ENCODE data around the gene OSM.

The OSM gene

GRCh38 chr22:30293026-30293425 is 26.4 kb upstream of the OSM start:
- Histone ChIP-seq H3K4me2 (ENCODE audit: low read length) (no peak overlapping the region), H3K27me3 (ENCODE audit: insufficient read depth, low read length) (no peaks in the 10 kb centered on the region), H3K36me3 (ENCODE audit: insufficient read depth, low read length) (peaks cover 11% of the 10 kb centered on the region; the same call in 1 of the 2 replicates), H2AFZ (ENCODE audit: low read length) (no peak overlapping the region), H3K9me2 (ENCODE audit: low read depth, low read length) (no peaks in the 10 kb centered on the region), H3K4me3 (ENCODE audit: low read depth, low read length, poor library complexity, severe bottlenecking) (no peak overlapping the region), H3K79me2 (ENCODE audit: insufficient read depth, low read length) (no peaks in the 10 kb centered on the region), H3K9ac (ENCODE audit: low read length) (no peak overlapping the region), H4K20me1 (ENCODE audit: insufficient read depth, low read length) (no peaks in the 10 kb centered on the region), H3K4me1 (ENCODE audit: insufficient read depth, low read length, severe bottlenecking) (peaks cover 26% of the 10 kb centered on the region), H3K27ac (ENCODE audit: low read depth, low read length, poor library complexity, severe bottlenecking) (no peak overlapping the region), H3F3A (ENCODE audit: insufficient read depth, low read length) (no peaks in the 10 kb centered on the region), H3K9me3 (ENCODE audit: low read length) (no peaks in the 10 kb centered on the region)
- no peak for TF ChIP-seq CTCF (IDR thresholded peaks at IDR 0.05; ENCODE audit: low read length)
- TF ChIP-seq EZH2 (IDR thresholded peaks at IDR 0.05; ENCODE audit: borderline replicate concordance, low read length), result no peak

GRCh38 chr22:30292069-30292970 is 25.7 kb upstream of the OSM start:
- peaks cover 10% of the 10 kb centered on the region; the same call in 1 of the 2 replicates for H3K36me3 ChIP-seq (ENCODE audit: insufficient read depth, low read length)
- H2AFZ ChIP-seq (ENCODE audit: low read length), result no peak overlapping the region
- no peak overlapping the region for H3K27ac ChIP-seq (ENCODE audit: low read depth, low read length, poor library complexity, severe bottlenecking)
- H3K9ac ChIP-seq (ENCODE audit: low read length), result no peak overlapping the region
- no peaks in the 10 kb centered on the region for H3K27me3 ChIP-seq (ENCODE audit: insufficient read depth, low read length)
- H3F3A ChIP-seq (ENCODE audit: insufficient read depth, low read length), result no peaks in the 10 kb centered on the region
- H3K4me1 ChIP-seq (ENCODE audit: insufficient read depth, low read length, severe bottlenecking), result peaks cover 28% of the 10 kb centered on the region
- no peaks in the 10 kb centered on the region for H3K79me2 ChIP-seq (ENCODE audit: insufficient read depth, low read length)
- no peaks in the 10 kb centered on the region for H3K9me3 ChIP-seq (ENCODE audit: low read length)
- H3K4me3 ChIP-seq (ENCODE audit: low read depth, low read length, poor library complexity, severe bottlenecking), result no peak overlapping the region
- no peaks in the 10 kb centered on the region for H4K20me1 ChIP-seq (ENCODE audit: insufficient read depth, low read length)
- TF ChIP-seq CTCF (IDR thresholded peaks at IDR 0.05; ENCODE audit: low read length) (no peak), EZH2 (IDR thresholded peaks at IDR 0.05; ENCODE audit: borderline replicate concordance, low read length) (no peak)
- no peak overlapping the region for H3K4me2 ChIP-seq (ENCODE audit: low read length)
- no peaks in the 10 kb centered on the region for H3K9me2 ChIP-seq (ENCODE audit: low read depth, low read length)

- H3K4me2 ChIP-seq (ENCODE audit: low read length), result no peak overlapping the region
- peaks cover 18% of the 10 kb centered on the region for H3K4me1 ChIP-seq (ENCODE audit: insufficient read depth, low read length, severe bottlenecking)
- H3K79me2 ChIP-seq (ENCODE audit: insufficient read depth, low read length), result no peaks in the 10 kb centered on the region
- H3K9me3 ChIP-seq (ENCODE audit: low read length), result no peaks in the 10 kb centered on the region
- no peaks in the 10 kb centered on the region for H3K9me2 ChIP-seq (ENCODE audit: low read depth, low read length)
- no peak overlapping the region for H2AFZ ChIP-seq (ENCODE audit: low read length)
- peak overlapping the region; percentile 59 for H3K27ac ChIP-seq (ENCODE audit: low read depth, low read length, poor library complexity, severe bottlenecking)
- no peaks in the 10 kb centered on the region for H3F3A ChIP-seq (ENCODE audit: insufficient read depth, low read length)
- no peaks in the 10 kb centered on the region for H3K27me3 ChIP-seq (ENCODE audit: insufficient read depth, low read length)
- H3K36me3 ChIP-seq (ENCODE audit: insufficient read depth, low read length), result peaks cover 6% of the 10 kb centered on the region; the same call in 1 of the 2 replicates
- TF ChIP-seq EZH2 (IDR thresholded peaks at IDR 0.05; ENCODE audit: borderline replicate concordance, low read length), result no peak
- no peak for TF ChIP-seq CTCF (IDR thresholded peaks at IDR 0.05; ENCODE audit: low read length)
- no peaks in the 10 kb centered on the region for H4K20me1 ChIP-seq (ENCODE audit: insufficient read depth, low read length)
- H3K9ac ChIP-seq (ENCODE audit: low read length), result no peak overlapping the region
- H3K4me3 ChIP-seq (ENCODE audit: low read depth, low read length, poor library complexity, severe bottlenecking), result no peak overlapping the region
Measured at GRCh38 chr22:30291058-30291892, 24.6 kb upstream of the OSM start.
